GM19239 (cell line): ENCODE results near the gene ADH1A.
"Not testable (repeated sequence)": the region's sequence is repeated elsewhere in the genome, so short reads cannot be mapped to it uniquely, and the experiment has no call there.

Experiments
- DNase-seq: peaks from one replicate; pipeline ENCODE4 v3.0.0; 2011; ENCODE audit warnings: low spot score; ENCODE audit not compliant: insufficient read length
- FAIRE-seq: peaks from 2 replicates; lab custom pipeline; 2011; peaks lifted over from hg19 to GRCh38; lab: Jason Lieb, UNC

ADH1A gene

GRCh38 chr4:99290848-99291786, at the start of gene ADH1A:
TSS of gene ADH1A (minus strand) at chr4:99290985. CDS start at chr4:99290914, 71 bp downstream.
- DNase-seq (no peak), FAIRE-seq (no peak)

GRCh38 chr4:99339172-99339571, 48.4 kb upstream of the ADH1A start:
- DNase-seq (no peak), FAIRE-seq (no peak)

- FAIRE-seq, result no peak
- no peak for DNase-seq
These were observed 45.8 kb upstream of the ADH1A start for GRCh38 chr4:99336553-99336952.

GRCh38 chr4:99334880-99335279, 44.1 kb upstream of the ADH1A start:
- DNase-seq, result no peak
- FAIRE-seq, result no peak

- FAIRE-seq, result no peak
- DNase-seq, result no peak
These were observed 39.9 kb upstream of the ADH1A start for GRCh38 chr4:99330648-99331047.

- FAIRE-seq (no peak), DNase-seq (no peak)
These were observed 39.1 kb upstream of the ADH1A start for GRCh38 chr4:99329876-99330275.

GRCh38 chr4:99324979-99325378, 34.2 kb upstream of the ADH1A start:
- DNase-seq, result no peak
- no peak for FAIRE-seq

- FAIRE-seq, result peak; percentile 18
- DNase-seq, result no peak
These were observed 33.6 kb upstream of the ADH1A start for GRCh38 chr4:99324361-99324760.

- DNase-seq (no peak), FAIRE-seq (no peak)
These were observed 33.0 kb upstream of the ADH1A start for GRCh38 chr4:99323756-99324155.

GRCh38 chr4:99321241-99322191, 30.7 kb upstream of the ADH1A start, which contains the start of gene ADH1B:
TSS of gene ADH1B (minus strand) at chr4:99321401. CDS start at chr4:99321331, 70 bp downstream.
- FAIRE-seq (no peak), DNase-seq (no peak)

GRCh38 chr4:99317811-99318210, 27.0 kb upstream of the ADH1A start:
- FAIRE-seq, result peak; percentile 28
- DNase-seq, result not testable (repeated sequence)

- no peak for FAIRE-seq
- no peak for DNase-seq
These were observed 26.6 kb upstream of the ADH1A start for GRCh38 chr4:99317354-99317753.

GRCh38 chr4:99315839-99316238, 25.1 kb upstream of the ADH1A start:
- FAIRE-seq, result no peak
- no peak for DNase-seq

- FAIRE-seq, result no peak
- no peak for DNase-seq
These were observed 23.4 kb upstream of the ADH1A start for GRCh38 chr4:99314211-99314610.

GRCh38 chr4:99310389-99310788, 19.6 kb upstream of the ADH1A start:
- DNase-seq, result no peak
- FAIRE-seq, result peak; percentile 21

- DNase-seq (no peak), FAIRE-seq (no peak)
These were observed 15.0 kb upstream of the ADH1A start for GRCh38 chr4:99305638-99306400.

GRCh38 chr4:99301376-99302164, 10.8 kb upstream of the ADH1A start:
- no peak for DNase-seq
- FAIRE-seq, result no peak

- FAIRE-seq (no peak), DNase-seq (no peak)
These were observed 10.1 kb upstream of the ADH1A start for GRCh38 chr4:99300934-99301333.

GRCh38 chr4:99293357-99293756, 2.6 kb upstream of the ADH1A start:
- DNase-seq (no peak), FAIRE-seq (no peak)
